HEK293 (cell line): ENCODE measurements around the gene PIK3C2G.

ENCODE experiments used
- CTCF ChIA-PET: fragments of 350-600 bp; formaldehyde crosslinking; extraction: SDS; loops from one replicate; lab custom pipeline; 2021; ENCODE audit warnings: antibody characterized with exemption; lab: Yijun Ruan, JAX
- POLR2A ChIA-PET: fragments of 300-600 bp; formaldehyde crosslinking; extraction: SDS; loops from one replicate; lab custom pipeline; 2020; ENCODE audit warnings: antibody characterized with exemption, inconsistent platforms; lab: Yijun Ruan, JAX
- H3K27ac ChIP-seq: fragments of 200-500 bp; sonication (Bioruptor generic); 2 replicates; pipeline ENCODE4 v1.5.1; 2014; ENCODE audit warnings: low read depth, low read length, control low read depth, inconsistent platforms; ENCODE audit errors: extremely low read depth
- H3K36me3 ChIP-seq, 2 experiments: fragments of 200-500 bp in 1 of 2; sonication (Bioruptor generic) in 1 of 2; 1 replicate in 1 of 2; 2 replicates in 1 of 2; pipeline ENCODE4 v1.5.1; 2014 to 2017; ENCODE audit warnings: inconsistent platforms in 2 of 2, low read length in 2 of 2; ENCODE audit not compliant: control insufficient read depth in 2 of 2, insufficient read depth in 1 of 2
- H3K4me1 ChIP-seq: fragments of 200-500 bp; sonication (Bioruptor generic); 2 replicates; pipeline ENCODE4 v1.5.1; 2014; ENCODE audit warnings: mild to moderate bottlenecking, low read length, inconsistent platforms; ENCODE audit not compliant: control insufficient read depth, insufficient read depth
- H3K4me3 ChIP-seq: 2 replicates; pipeline ENCODE4 v1.5.1; 2011; ENCODE audit warnings: low read depth, mild to moderate bottlenecking, control low read depth, low read length, moderate library complexity
- H3K9me3 ChIP-seq: fragments of 200-500 bp; sonication (Bioruptor generic); 2 replicates; pipeline ENCODE4 v1.5.1; 2014; ENCODE audit warnings: low read depth, low read length, inconsistent platforms; ENCODE audit not compliant: control insufficient read depth, insufficient read depth
- GFI1B ChIP-seq: fragments of 450-650 bp; formaldehyde crosslinking; IDR thresholded peaks from 2 replicates; pipeline ENCODE4 v1.5.1; 2016; ENCODE audit warnings: missing biosample characterization, missing genetic modification characterization
- HIC1 ChIP-seq: fragments of 450-650 bp; formaldehyde crosslinking; IDR thresholded peaks from 2 replicates; pipeline ENCODE4 v1.5.1; 2016; ENCODE audit warnings: missing biosample characterization, missing genetic modification characterization
- ZBTB6 ChIP-seq: fragments of 450-650 bp; formaldehyde crosslinking; IDR thresholded peaks from 2 replicates; pipeline ENCODE4 v1.5.1; 2017; ENCODE audit warnings: missing biosample characterization, missing genetic modification characterization
- ZFP3 ChIP-seq: fragments of 450-650 bp; formaldehyde crosslinking; IDR thresholded peaks from 2 replicates; pipeline ENCODE4 v1.5.1; 2016; ENCODE audit warnings: low read depth, missing biosample characterization, missing genetic modification characterization
- ZNF114 ChIP-seq: fragments of 450-650 bp; formaldehyde crosslinking; IDR thresholded peaks from 2 replicates; pipeline ENCODE4 v1.5.0; 2017; ENCODE audit warnings: missing biosample characterization, missing genetic modification characterization
- ZNF155 ChIP-seq: fragments of 450-650 bp; formaldehyde crosslinking; IDR thresholded peaks from 2 replicates; pipeline ENCODE4 v1.5.1; 2016; ENCODE audit warnings: missing biosample characterization, missing genetic modification characterization
- ZNF585B ChIP-seq: fragments of 450-650 bp; formaldehyde crosslinking; IDR thresholded peaks from 2 replicates; pipeline ENCODE4 v1.5.1; 2016; ENCODE audit warnings: missing biosample characterization, missing genetic modification characterization
- ZNF621 ChIP-seq: fragments of 450-650 bp; formaldehyde crosslinking; IDR thresholded peaks from 2 replicates; pipeline ENCODE4 v1.5.1; 2017; ENCODE audit warnings: missing biosample characterization, missing genetic modification characterization
- ZNF704 ChIP-seq: fragments of 450-650 bp; formaldehyde crosslinking; IDR thresholded peaks from 2 replicates; pipeline ENCODE4 v1.5.1; 2016; ENCODE audit warnings: missing biosample characterization, missing genetic modification characterization
- TF ChIP-seq, protein P1 (sequence below): fragments of 450-650 bp; formaldehyde crosslinking; IDR thresholded peaks from 2 replicates; pipeline ENCODE4 v1.5.1; 2016; ENCODE audit warnings: missing biosample characterization, missing genetic modification characterization
- TF ChIP-seq, protein P2 (sequence below): fragments of 450-650 bp; formaldehyde crosslinking; IDR thresholded peaks from 2 replicates; pipeline ENCODE4 v1.5.1; 2016; ENCODE audit warnings: missing biosample characterization, missing genetic modification characterization
- TF ChIP-seq, protein P3 (sequence below): sonication (generic); formaldehyde crosslinking; IDR thresholded peaks from 2 replicates; pipeline ENCODE4 v1.8.1; 2022; ENCODE audit warnings: mild to moderate bottlenecking, moderate library complexity, missing genetic modification reagents
- TF ChIP-seq, protein P4 (sequence below): fragments of 450-650 bp; formaldehyde crosslinking; IDR thresholded peaks from 2 replicates; pipeline ENCODE4 v1.5.1; 2017; ENCODE audit warnings: missing biosample characterization, mild to moderate bottlenecking, missing genetic modification characterization, moderate library complexity

The PIK3C2G gene

GRCh38 chr12:18258929-18259328 is 2.4 kb upstream of the PIK3C2G start:
- TF ChIP-seq, protein P1, sequence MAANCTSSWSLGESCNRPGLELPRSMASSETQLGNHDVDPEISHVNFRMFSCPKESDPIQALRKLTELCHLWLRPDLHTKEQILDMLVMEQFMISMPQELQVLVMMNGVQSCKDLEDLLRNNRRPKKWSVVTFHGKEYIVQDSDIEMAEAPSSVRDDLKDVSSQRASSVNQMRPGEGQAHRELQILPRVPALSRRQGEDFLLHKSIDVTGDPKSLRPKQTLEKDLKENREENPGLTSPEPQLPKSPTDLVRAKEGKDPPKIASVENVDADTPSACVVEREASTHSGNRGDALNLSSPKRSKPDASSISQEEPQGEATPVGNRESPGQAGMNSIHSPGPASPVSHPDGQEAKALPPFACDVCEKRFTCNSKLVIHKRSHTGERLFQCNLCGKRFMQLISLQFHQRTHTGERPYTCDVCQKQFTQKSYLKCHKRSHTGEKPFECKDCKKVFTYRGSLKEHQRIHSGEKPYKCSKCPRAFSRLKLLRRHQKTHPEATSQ (tag by site-specific recombination) = no peak
- no peak for TF ChIP-seq ZFP3
- ChIA-PET CTCF (no interaction called here), POLR2A (no interaction called here)
- no peak overlapping the region for H3K4me3 ChIP-seq
- no peaks in the 10 kb centered on the region for H3K4me1 ChIP-seq
- no peak overlapping the region for H3K27ac ChIP-seq
- no peaks in the 10 kb centered on the region for H3K36me3 ChIP-seq
- no peaks in the 10 kb centered on the region for H3K9me3 ChIP-seq

GRCh38 chr12:18259906-18260682 is 1.2 kb upstream of the PIK3C2G start:
- H3K9me3 ChIP-seq = no peaks in the 10 kb centered on the region
- H3K36me3 ChIP-seq = no peaks in the 10 kb centered on the region
- ChIA-PET CTCF (no interaction called here), POLR2A (no interaction called here)
- no peak for TF ChIP-seq ZNF114 (tag by site-specific recombination)
- no peak for TF ChIP-seq ZBTB6 (tag by site-specific recombination)
- H3K4me1 ChIP-seq = no peaks in the 10 kb centered on the region
- H3K4me3 ChIP-seq = no peak overlapping the region
- no peak overlapping the region for H3K27ac ChIP-seq

GRCh38 chr12:18261906-18262305 is 588 bp downstream of the PIK3C2G start:
- H3K36me3 ChIP-seq = no peaks in the 10 kb centered on the region
- no peaks in the 10 kb centered on the region for H3K9me3 ChIP-seq
- H3K4me1 ChIP-seq = no peaks in the 10 kb centered on the region
- no peak overlapping the region for H3K27ac ChIP-seq
- TF ChIP-seq ZNF585B (tag by site-specific recombination) (no peak), ZNF621 (no peak), HIC1 (tag by site-specific recombination) (no peak), ZNF155 (tag by site-specific recombination) (no peak), ZNF704 (tag by site-specific recombination) (no peak), GFI1B (tag by site-specific recombination) (no peak)
- TF ChIP-seq, protein P2, sequence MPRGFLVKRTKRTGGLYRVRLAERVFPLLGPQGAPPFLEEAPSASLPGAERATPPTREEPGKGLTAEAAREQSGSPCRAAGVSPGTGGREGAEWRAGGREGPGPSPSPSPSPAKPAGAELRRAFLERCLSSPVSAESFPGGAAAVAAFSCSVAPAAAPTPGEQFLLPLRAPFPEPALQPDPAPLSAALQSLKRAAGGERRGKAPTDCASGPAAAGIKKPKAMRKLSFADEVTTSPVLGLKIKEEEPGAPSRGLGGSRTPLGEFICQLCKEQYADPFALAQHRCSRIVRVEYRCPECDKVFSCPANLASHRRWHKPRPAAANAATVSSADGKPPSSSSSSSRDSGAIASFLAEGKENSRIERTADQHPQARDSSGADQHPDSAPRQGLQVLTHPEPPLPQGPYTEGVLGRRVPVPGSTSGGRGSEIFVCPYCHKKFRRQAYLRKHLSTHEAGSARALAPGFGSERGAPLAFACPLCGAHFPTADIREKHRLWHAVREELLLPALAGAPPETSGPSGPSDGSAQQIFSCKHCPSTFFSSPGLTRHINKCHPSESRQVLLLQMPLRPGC (tag by site-specific recombination) = no peak
- TF ChIP-seq, protein P3, sequence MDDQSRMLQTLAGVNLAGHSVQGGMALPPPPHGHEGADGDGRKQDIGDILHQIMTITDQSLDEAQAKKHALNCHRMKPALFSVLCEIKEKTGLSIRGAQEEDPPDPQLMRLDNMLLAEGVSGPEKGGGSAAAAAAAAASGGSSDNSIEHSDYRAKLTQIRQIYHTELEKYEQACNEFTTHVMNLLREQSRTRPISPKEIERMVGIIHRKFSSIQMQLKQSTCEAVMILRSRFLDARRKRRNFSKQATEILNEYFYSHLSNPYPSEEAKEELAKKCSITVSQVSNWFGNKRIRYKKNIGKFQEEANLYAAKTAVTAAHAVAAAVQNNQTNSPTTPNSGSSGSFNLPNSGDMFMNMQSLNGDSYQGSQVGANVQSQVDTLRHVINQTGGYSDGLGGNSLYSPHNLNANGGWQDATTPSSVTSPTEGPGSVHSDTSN (CRISPR knock-in tag) = no peak
- TF ChIP-seq, protein P4, sequence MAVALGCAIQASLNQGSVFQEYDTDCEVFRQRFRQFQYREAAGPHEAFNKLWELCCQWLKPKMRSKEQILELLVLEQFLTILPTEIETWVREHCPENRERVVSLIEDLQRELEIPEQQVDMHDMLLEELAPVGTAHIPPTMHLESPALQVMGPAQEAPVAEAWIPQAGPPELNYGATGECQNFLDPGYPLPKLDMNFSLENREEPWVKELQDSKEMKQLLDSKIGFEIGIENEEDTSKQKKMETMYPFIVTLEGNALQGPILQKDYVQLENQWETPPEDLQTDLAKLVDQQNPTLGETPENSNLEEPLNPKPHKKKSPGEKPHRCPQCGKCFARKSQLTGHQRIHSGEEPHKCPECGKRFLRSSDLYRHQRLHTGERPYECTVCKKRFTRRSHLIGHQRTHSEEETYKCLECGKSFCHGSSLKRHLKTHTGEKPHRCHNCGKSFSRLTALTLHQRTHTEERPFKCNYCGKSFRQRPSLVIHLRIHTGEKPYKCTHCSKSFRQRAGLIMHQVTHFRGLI (tag by site-specific recombination) = no peak
- TF ChIP-seq, all 188 proteins: peak for 0
- no peak overlapping the region for H3K4me3 ChIP-seq
- ChIA-PET POLR2A (interaction anchor here (0.8 kb wide), 1 partner anchor 494 kb away, joined by 3 read pairs; no protein-coding TSS in a partner anchor), CTCF (interaction anchor here (0.6 to 2.4 kb wide), 4 partner anchors 12 to 1221 kb away, joined by 3 to 8 read pairs (median 5); no protein-coding TSS in a partner anchor)
